CD14-positive monocyte (primary cell): ENCODE data around the gene FBXO34. TPM values are rescaled to one million over a fixed set of nuclear protein-coding genes. Genes with fewer than 3 reads are reported as not detected.

Experiments used
- DNase-seq, 3 donors: peaks; one replicate each; pipeline ENCODE4 v3.0.0-alpha.2; 2011 to 2022
- H2AFZ ChIP-seq: 2 replicates; pipeline ENCODE4 v1.6.0; 2012; ENCODE audit warnings: mild to moderate bottlenecking, low read depth, low read length, inconsistent platforms; ENCODE audit not compliant: insufficient read depth, poor library complexity, severe bottlenecking
- H3K27ac ChIP-seq, 2 donors: 1 replicate in 1 of 2; 2 replicates in 1 of 2; pipeline ENCODE4 v1.5.1; 2012 to 2013; ENCODE audit warnings: low read length in 2 of 2, control low read depth in 1 of 2, inconsistent platforms in 1 of 2, low read depth in 1 of 2, mild to moderate bottlenecking in 1 of 2
- H3K27me3 ChIP-seq, 2 donors: one replicate each; pipeline versions ENCODE4 v1.6.0 to v1.6.1; 2011 to 2013; ENCODE audit warnings: low read length in 2 of 2; ENCODE audit not compliant: control insufficient read depth in 2 of 2, insufficient read depth in 2 of 2
- H3K36me3 ChIP-seq, 2 donors: replicated peaks in 1 of 2; 1 replicate in 1 of 2; 2 replicates in 1 of 2; pipeline versions ENCODE4 v1.5.1 to v1.6.1; 2012 to 2013; ENCODE audit warnings: low read length in 2 of 2, control low read depth in 1 of 2, inconsistent platforms in 1 of 2, mild to moderate bottlenecking in 1 of 2; ENCODE audit not compliant: insufficient read depth in 2 of 2, control insufficient read depth in 1 of 2
- H3K4me1 ChIP-seq, 2 donors: 1 replicate in 1 of 2; 2 replicates in 1 of 2; pipeline versions ENCODE4 v1.5.1 to v1.6.1; 2012 to 2013; ENCODE audit warnings: low read length in 2 of 2, control low read depth in 1 of 2, inconsistent platforms in 1 of 2, mild to moderate bottlenecking in 1 of 2, moderate library complexity in 1 of 2; ENCODE audit not compliant: insufficient read depth in 2 of 2, control insufficient read depth in 1 of 2
- H3K4me2 ChIP-seq: replicated peaks from 2 replicates; pipeline ENCODE3; 2012; ENCODE audit warnings: low read length, moderate library complexity, mild to moderate bottlenecking; ENCODE audit not compliant: poor library complexity, severe bottlenecking; ENCODE audit errors: extremely low read depth
- H3K4me3 ChIP-seq, 3 experiments: fragments of 200-600 bp in 1 of 3; sonication (generic) in 1 of 3; replicated peaks in 1 of 3; 1 replicate in 2 of 3; 2 replicates in 1 of 3; pipeline ENCODE4 v1.5.1; 2011 to 2013; ENCODE audit warnings: low read length in 3 of 3, mild to moderate bottlenecking in 3 of 3, control low read depth in 2 of 3, low read depth in 2 of 3, inconsistent platforms in 1 of 3, moderate library complexity in 1 of 3
- H3K79me2 ChIP-seq: 2 replicates; pipeline ENCODE4 v1.6.0; 2012; ENCODE audit warnings: mild to moderate bottlenecking, control low read depth, inconsistent platforms, low read length, moderate library complexity; ENCODE audit not compliant: insufficient read depth
- H3K9ac ChIP-seq: 2 replicates; pipeline ENCODE4 v1.6.0; 2017; ENCODE audit warnings: low read length, mild to moderate bottlenecking; ENCODE audit not compliant: insufficient read depth, poor library complexity, severe bottlenecking
- H3K9me3 ChIP-seq, 2 donors: replicated peaks in 1 of 2; 1 replicate in 1 of 2; 2 replicates in 1 of 2; pipeline versions ENCODE4 v1.5.1 to v1.6.1; 2012 to 2013; ENCODE audit warnings: low read length in 2 of 2, control low read depth in 1 of 2; ENCODE audit not compliant: control insufficient read depth in 1 of 2, insufficient read depth in 1 of 2
- H4K20me1 ChIP-seq: 2 replicates; pipeline ENCODE4 v1.6.0; 2012; ENCODE audit warnings: mild to moderate bottlenecking, low read length, control low read depth, moderate library complexity; ENCODE audit not compliant: insufficient read depth
- H3K27ac Mint-ChIP-seq, 7 donors: one replicate each; pipeline ENCODE4 v1.8.0; 2020; ENCODE audit warnings: mild to moderate bottlenecking in 7 of 7, mixed read lengths in 7 of 7, moderate library complexity in 6 of 7, inconsistent platforms in 2 of 7
- H3K27me3 Mint-ChIP-seq, 3 donors: one replicate each; pipeline ENCODE4 v1.8.0; 2021 to 2022; ENCODE audit warnings: low read depth in 3 of 3, mild to moderate bottlenecking in 3 of 3, mixed read lengths in 3 of 3, moderate library complexity in 3 of 3, inconsistent platforms in 1 of 3
- H3K36me3 Mint-ChIP-seq, 2 donors: one replicate each; pipeline ENCODE4 v1.8.0; 2020; ENCODE audit warnings: mixed read lengths in 2 of 2, inconsistent platforms in 1 of 2, mild to moderate bottlenecking in 1 of 2
- H3K4me1 Mint-ChIP-seq: one replicate; pipeline ENCODE4 v1.8.0; 2020; ENCODE audit warnings: mild to moderate bottlenecking, mixed read lengths
- H3K4me3 Mint-ChIP-seq, 2 donors: one replicate each; pipeline ENCODE4 v1.8.0; 2020; ENCODE audit warnings: mild to moderate bottlenecking in 2 of 2, mixed read lengths in 2 of 2, moderate library complexity in 1 of 2
- H3K9me3 Mint-ChIP-seq, 7 donors: one replicate each; pipeline ENCODE4 v1.8.0; 2020 to 2022; ENCODE audit warnings: mixed read lengths in 7 of 7, mild to moderate bottlenecking in 6 of 7, moderate library complexity in 6 of 7, inconsistent platforms in 2 of 7
- WGBS: methylation state at CpG from one replicate; pipeline ENCODE4 v1.1.5; 2013; ENCODE audit warnings: missing lambda C conversion rate; ENCODE audit not compliant: insufficient coverage; 5-methylcytosine and 5-hydroxymethylcytosine counted together
- intact Hi-C, 2 donors: fragments of 100-400 bp; cut with micrococcal nuclease; formaldehyde crosslinking; loops; one replicate each; pipeline versions ENCODE4 v1.15.0 to v1.15.1; 2023
- polyA plus RNA-seq, 3 donors: library from polyadenylated mRNA; depleted of rRNA in 1 of 3; unstranded in 2 of 3; stranded (reverse) in 1 of 3; fragments of 300-500 nt in 2 of 3; fragments of >200 nt in 1 of 3; fragmentation: Illumina TruSeq in 2 of 3; gene quantifications; 1 replicate in 2 of 3; 2 replicates in 1 of 3; pipeline ENCODE4 v1.2.3, GENCODE V29; 2012 to 2021
- TF ChIP-seq, protein P1 (sequence below): fragments of 200-600 bp; IDR thresholded peaks from one replicate; pipeline ENCODE4 v1.8.0; 2022; ENCODE audit warnings: antibody characterized with exemption, mild to moderate bottlenecking

FBXO34 gene
- polyA plus RNA-seq, 3 donors, result 10.3 to 18.1 (median 17.3) TPM

GRCh38 chr14:55328317-55328716 is 57.1 kb downstream of the FBXO34 start:
- H3K27me3 Mint-ChIP-seq, result no peaks in the 10 kb centered on the region
- no peaks in the 10 kb centered on the region for H3K9me3 Mint-ChIP-seq
- Histone ChIP-seq H3K4me2 (no peak overlapping the region), H3K9me3 (no peaks in the 10 kb centered on the region), H3K79me2 (peaks cover 68% of the 10 kb centered on the region), H3K4me1 (peaks cover 5 to 8% of the 10 kb centered on the region in 2 donors), H3K36me3 (no peaks in the 10 kb centered on the region), H3K9ac (no peak overlapping the region), H3K27me3 (no peaks in the 10 kb centered on the region), H4K20me1 (peaks cover 53% of the 10 kb centered on the region), H2AFZ (no peak overlapping the region), H3K4me3 (no peak overlapping the region), H3K27ac (no peak overlapping the region)
- DNase-seq, result no peak
- intact Hi-C loops, result no loop called here
- H3K4me3 Mint-ChIP-seq, result no peak overlapping the region
- H3K27ac Mint-ChIP-seq, result no peak overlapping the region
- TF ChIP-seq, protein P1, sequence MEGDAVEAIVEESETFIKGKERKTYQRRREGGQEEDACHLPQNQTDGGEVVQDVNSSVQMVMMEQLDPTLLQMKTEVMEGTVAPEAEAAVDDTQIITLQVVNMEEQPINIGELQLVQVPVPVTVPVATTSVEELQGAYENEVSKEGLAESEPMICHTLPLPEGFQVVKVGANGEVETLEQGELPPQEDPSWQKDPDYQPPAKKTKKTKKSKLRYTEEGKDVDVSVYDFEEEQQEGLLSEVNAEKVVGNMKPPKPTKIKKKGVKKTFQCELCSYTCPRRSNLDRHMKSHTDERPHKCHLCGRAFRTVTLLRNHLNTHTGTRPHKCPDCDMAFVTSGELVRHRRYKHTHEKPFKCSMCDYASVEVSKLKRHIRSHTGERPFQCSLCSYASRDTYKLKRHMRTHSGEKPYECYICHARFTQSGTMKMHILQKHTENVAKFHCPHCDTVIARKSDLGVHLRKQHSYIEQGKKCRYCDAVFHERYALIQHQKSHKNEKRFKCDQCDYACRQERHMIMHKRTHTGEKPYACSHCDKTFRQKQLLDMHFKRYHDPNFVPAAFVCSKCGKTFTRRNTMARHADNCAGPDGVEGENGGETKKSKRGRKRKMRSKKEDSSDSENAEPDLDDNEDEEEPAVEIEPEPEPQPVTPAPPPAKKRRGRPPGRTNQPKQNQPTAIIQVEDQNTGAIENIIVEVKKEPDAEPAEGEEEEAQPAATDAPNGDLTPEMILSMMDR, result no peak
- H3K36me3 Mint-ChIP-seq, result peaks cover 4% of the 10 kb centered on the region in 2 donors
- WGBS, result 100% methylated on average over 1 of the region's 3 CpGs
- peaks cover 14% of the 10 kb centered on the region for H3K4me1 Mint-ChIP-seq

GRCh38 chr14:55329999-55330710 is 58.9 kb downstream of the FBXO34 start:
- no peak for DNase-seq
- Histone ChIP-seq H3K9me3 (no peaks in the 10 kb centered on the region), H3K36me3 (no peaks in the 10 kb centered on the region), H3K27ac (no peak overlapping the region), H3K9ac (no peak overlapping the region), H3K4me3 (no peak overlapping the region), H3K27me3 (no peaks in the 10 kb centered on the region), H3K79me2 (peaks cover 62% of the 10 kb centered on the region), H4K20me1 (peaks cover 62% of the 10 kb centered on the region), H3K4me2 (no peak overlapping the region), H3K4me1 (peaks cover 5 to 8% of the 10 kb centered on the region in 2 donors), H2AFZ (no peak overlapping the region)
- TF ChIP-seq, protein P1, result no peak
- peaks cover 10 to 15% of the 10 kb centered on the region in 2 donors for H3K36me3 Mint-ChIP-seq
- H3K4me1 Mint-ChIP-seq, result peaks cover 26% of the 10 kb centered on the region
- no peak overlapping the region for H3K4me3 Mint-ChIP-seq
- intact Hi-C loops, result loop anchor here in 1 of 2 donors (10.0 kb wide), 1 partner anchor 45 kb away; no protein-coding TSS in a partner anchor
- no peaks in the 10 kb centered on the region for H3K27me3 Mint-ChIP-seq
- no peaks in the 10 kb centered on the region for H3K9me3 Mint-ChIP-seq
- WGBS, result no CpG with 5 or more reads among the region's 6 CpGs
- H3K27ac Mint-ChIP-seq, result peak overlapping the region in 1 of 7 donors; percentile 10
